CD4-positive, alpha-beta T cell (primary cell): Measurements from ENCODE around the gene C14orf180. TPM values are rescaled to one million over a fixed set of nuclear protein-coding genes. Genes with fewer than 3 reads are reported as not detected.

ENCODE experiments used
- ATAC-seq: fragments of 200-7000 bp; cut with Tn5 transposase; one replicate; pipeline ENCODE4 v1.10.0; 2022; ENCODE audit warnings: mild to moderate bottlenecking; ENCODE audit not compliant: poor library complexity
- CTCF ChIA-PET: fragments of 350-600 bp; sonication (Branson Sonifier 250); formaldehyde crosslinking; loops from one replicate; lab custom pipeline; 2021; ENCODE audit warnings: antibody characterized with exemption, inconsistent platforms; lab: Charles Lee
- POLR2A ChIA-PET: fragments of 350-600 bp; sonication (Branson Sonifier 250); formaldehyde crosslinking; loops from one replicate; lab custom pipeline; 2021; ENCODE audit warnings: antibody characterized with exemption, inconsistent platforms; lab: Charles Lee
- DNase-seq, 14 experiments: peaks; one replicate each; pipeline ENCODE4 v3.0.0-alpha.2; 2013 to 2020; ENCODE audit warnings: mixed read lengths in 2 of 14
- H3K27ac ChIP-seq, 2 donors: one replicate each; pipeline versions ENCODE4 v1.5.1 to v1.7.0; 2013; ENCODE audit warnings: low read length in 2 of 2, low read depth in 1 of 2, mild to moderate bottlenecking in 1 of 2
- H3K27me3 ChIP-seq, 2 experiments: 1 replicate in 1 of 2; 2 replicates in 1 of 2; pipeline versions ENCODE4 v1.6.1 to v1.7.0; 2013; ENCODE audit warnings: low read length in 2 of 2, control low read depth in 1 of 2, mild to moderate bottlenecking in 1 of 2, moderate library complexity in 1 of 2; ENCODE audit not compliant: insufficient read depth in 2 of 2, control insufficient read depth in 1 of 2
- H3K36me3 ChIP-seq: one replicate; pipeline ENCODE4 v1.6.1; 2013; ENCODE audit warnings: low read length, control low read depth; ENCODE audit not compliant: insufficient read depth
- H3K4me1 ChIP-seq: one replicate; pipeline ENCODE4 v1.6.1; 2013; ENCODE audit warnings: low read length, control low read depth; ENCODE audit not compliant: insufficient read depth
- H3K4me3 ChIP-seq: one replicate; pipeline ENCODE4 v1.5.1; 2013; ENCODE audit warnings: mild to moderate bottlenecking, low read length, moderate library complexity
- H3K9me3 ChIP-seq, 2 experiments: 1 replicate in 1 of 2; 2 replicates in 1 of 2; pipeline versions ENCODE4 v1.6.1 to v1.7.0; 2013; ENCODE audit warnings: low read length in 2 of 2, mild to moderate bottlenecking in 2 of 2, control low read depth in 1 of 2, moderate library complexity in 1 of 2; ENCODE audit not compliant: control insufficient read depth in 1 of 2, insufficient read depth in 1 of 2
- H3K27ac Mint-ChIP-seq: one replicate; pipeline ENCODE4 v1.8.0; 2020; ENCODE audit warnings: mixed read lengths
- H3K27me3 Mint-ChIP-seq: one replicate; pipeline ENCODE4 v1.8.0; 2021; ENCODE audit warnings: mixed read lengths
- H3K36me3 Mint-ChIP-seq: one replicate; pipeline ENCODE4 v1.8.0; 2021; ENCODE audit warnings: low read depth, mixed read lengths
- H3K4me1 Mint-ChIP-seq: one replicate; pipeline ENCODE4 v1.8.0; 2021; ENCODE audit warnings: low read depth, mixed read lengths
- H3K4me3 Mint-ChIP-seq: one replicate; pipeline ENCODE4 v1.8.0; 2020; ENCODE audit warnings: mild to moderate bottlenecking, mixed read lengths
- H3K9me3 Mint-ChIP-seq: one replicate; pipeline ENCODE4 v1.8.0; 2020; ENCODE audit warnings: mixed read lengths
- intact Hi-C, 2 experiments: fragments of 100-400 bp; cut with DNase I in 1 of 2; cut with micrococcal nuclease in 1 of 2; formaldehyde crosslinking; loops; one replicate each; pipeline versions ENCODE4 v1.15.1 to v1.9.0; 2023 to 2025; cut with DNase I, micrococcal nuclease
- total RNA-seq, 174 experiments: library from RNA in 2 of 174; stranded (reverse) in 2 of 174; gene quantifications; one replicate each; pipeline ENCODE4 v1.2.3 and lab custom pipeline; 2021 to 2026
- TF ChIP-seq, protein P1 (sequence below): fragments of 200-600 bp; IDR thresholded peaks from one replicate; pipeline ENCODE4 v1.8.0; 2022; ENCODE audit warnings: antibody characterized with exemption, mild to moderate bottlenecking

Gene C14orf180
- total RNA-seq, 2 experiments from 2014 or later, result not detected

DNA sequence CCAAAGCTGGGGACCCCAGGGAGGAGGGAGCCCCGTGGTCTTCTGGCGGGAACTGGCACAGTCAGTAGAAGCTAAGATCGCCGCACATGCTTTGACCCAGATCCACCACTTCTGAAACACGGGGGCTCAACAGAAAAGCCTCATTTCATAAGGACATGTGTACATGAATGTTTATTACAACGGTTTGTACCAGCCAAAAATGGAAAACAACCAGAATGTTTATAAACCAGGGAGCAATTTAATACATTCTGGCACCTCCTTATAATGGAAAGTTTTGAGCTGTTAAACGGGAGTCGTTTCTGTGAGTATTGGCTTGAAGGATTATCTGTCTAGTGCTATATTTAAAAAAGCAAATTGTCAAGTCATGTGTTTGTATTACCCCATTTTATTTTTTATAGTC is 32.3 kb downstream of the C14orf180 start:
- Mint-ChIP-seq H3K27me3 (peaks cover 56% of the 10 kb centered on the region), H3K36me3 (no peaks in the 10 kb centered on the region), H3K4me1 (no peaks in the 10 kb centered on the region), H3K4me3 (no peak overlapping the region), H3K9me3 (no peaks in the 10 kb centered on the region), H3K27ac (no peak overlapping the region)
- ChIA-PET CTCF (no interaction called here), POLR2A (no interaction called here)
- H3K4me3 ChIP-seq, result no peak overlapping the region
- H3K27ac ChIP-seq, result no peak overlapping the region
- no peaks in the 10 kb centered on the region for H3K9me3 ChIP-seq
- TF ChIP-seq, protein P1, sequence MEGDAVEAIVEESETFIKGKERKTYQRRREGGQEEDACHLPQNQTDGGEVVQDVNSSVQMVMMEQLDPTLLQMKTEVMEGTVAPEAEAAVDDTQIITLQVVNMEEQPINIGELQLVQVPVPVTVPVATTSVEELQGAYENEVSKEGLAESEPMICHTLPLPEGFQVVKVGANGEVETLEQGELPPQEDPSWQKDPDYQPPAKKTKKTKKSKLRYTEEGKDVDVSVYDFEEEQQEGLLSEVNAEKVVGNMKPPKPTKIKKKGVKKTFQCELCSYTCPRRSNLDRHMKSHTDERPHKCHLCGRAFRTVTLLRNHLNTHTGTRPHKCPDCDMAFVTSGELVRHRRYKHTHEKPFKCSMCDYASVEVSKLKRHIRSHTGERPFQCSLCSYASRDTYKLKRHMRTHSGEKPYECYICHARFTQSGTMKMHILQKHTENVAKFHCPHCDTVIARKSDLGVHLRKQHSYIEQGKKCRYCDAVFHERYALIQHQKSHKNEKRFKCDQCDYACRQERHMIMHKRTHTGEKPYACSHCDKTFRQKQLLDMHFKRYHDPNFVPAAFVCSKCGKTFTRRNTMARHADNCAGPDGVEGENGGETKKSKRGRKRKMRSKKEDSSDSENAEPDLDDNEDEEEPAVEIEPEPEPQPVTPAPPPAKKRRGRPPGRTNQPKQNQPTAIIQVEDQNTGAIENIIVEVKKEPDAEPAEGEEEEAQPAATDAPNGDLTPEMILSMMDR, result no peak
- DNase-seq (no peak), ATAC-seq (no peak)
- H3K36me3 ChIP-seq, result no peaks in the 10 kb centered on the region
- peaks cover 3 to 25% of the 10 kb centered on the region in 2 experiments for H3K27me3 ChIP-seq
- H3K4me1 ChIP-seq, result no peaks in the 10 kb centered on the region
- intact Hi-C loops, result no loop called here

DNA sequence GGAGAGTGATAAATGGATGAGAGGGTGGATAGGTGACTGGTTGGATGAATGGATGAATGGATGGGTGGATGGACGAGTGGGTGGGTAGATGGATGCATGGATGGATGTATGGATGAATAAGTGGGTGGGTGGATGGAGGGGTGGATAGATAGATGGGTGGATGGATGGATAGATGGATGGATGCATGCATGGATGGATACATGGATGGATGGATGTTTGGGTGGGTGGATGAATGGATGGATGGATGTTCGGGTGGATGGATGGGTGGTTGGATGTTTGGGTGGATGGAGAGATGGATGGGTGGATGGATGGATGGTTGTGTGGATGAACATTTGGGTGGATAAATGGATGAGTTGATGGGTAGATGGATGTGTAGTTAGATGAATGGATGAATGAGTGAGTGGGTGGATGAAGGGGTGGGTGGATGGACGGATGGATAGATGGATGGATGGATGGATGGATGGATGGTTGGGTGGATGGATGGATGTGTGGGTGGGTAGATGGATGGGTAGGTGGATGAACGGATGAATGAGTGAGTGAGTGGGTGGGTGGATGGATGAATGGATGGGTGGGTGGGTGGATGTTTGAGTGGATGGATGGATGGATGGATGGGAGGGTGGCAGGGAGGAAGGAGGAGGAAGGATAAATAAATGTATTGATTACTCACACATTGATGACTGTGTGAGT is 34.7 kb downstream of the C14orf180 start:
- no peaks in the 10 kb centered on the region for H3K36me3 Mint-ChIP-seq
- intact Hi-C loops, result no loop called here
- no peaks in the 10 kb centered on the region for H3K4me1 ChIP-seq
- H3K27me3 ChIP-seq, result peaks cover 13 to 41% of the 10 kb centered on the region in 2 experiments
- no peaks in the 10 kb centered on the region for H3K9me3 ChIP-seq
- ChIA-PET POLR2A (no interaction called here), CTCF (no interaction called here)
- H3K4me1 Mint-ChIP-seq, result no peaks in the 10 kb centered on the region
- TF ChIP-seq, protein P1, result no peak
- DNase-seq (no peak), ATAC-seq (no peak)
- H3K36me3 ChIP-seq, result no peaks in the 10 kb centered on the region
- H3K27me3 Mint-ChIP-seq, result peaks cover 51% of the 10 kb centered on the region
- no peak overlapping the region for H3K27ac ChIP-seq
- H3K4me3 Mint-ChIP-seq, result no peak overlapping the region
- no peak overlapping the region for H3K27ac Mint-ChIP-seq
- no peaks in the 10 kb centered on the region for H3K9me3 Mint-ChIP-seq
- no peak overlapping the region for H3K4me3 ChIP-seq

DNA sequence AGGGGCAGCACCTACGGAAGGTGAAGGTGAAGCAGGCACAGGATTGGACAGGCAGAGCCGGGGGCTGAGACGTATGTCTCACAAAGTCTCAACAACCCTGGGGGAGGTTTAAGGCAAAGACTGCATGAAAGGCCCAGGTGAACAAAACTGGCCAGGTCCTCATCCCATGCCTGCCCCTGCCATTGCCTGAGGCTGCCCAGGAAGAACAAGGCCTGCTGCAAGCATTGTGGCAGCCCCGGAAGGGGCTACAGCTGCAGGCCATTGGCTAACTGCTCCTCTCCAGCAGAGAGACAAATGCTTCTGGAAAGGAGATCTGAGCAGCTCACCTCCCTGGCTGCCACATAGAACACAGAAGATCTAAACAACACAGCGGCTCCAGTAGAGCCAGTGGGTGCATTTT is 45.4 kb downstream of the C14orf180 start:
- intact Hi-C loops, result no loop called here
- Histone ChIP-seq H3K27me3 (peaks cover 9 to 13% of the 10 kb centered on the region in 2 experiments), H3K27ac (no peak overlapping the region), H3K9me3 (peaks cover 20 to 37% of the 10 kb centered on the region in 2 experiments), H3K4me1 (no peaks in the 10 kb centered on the region), H3K4me3 (no peak overlapping the region), H3K36me3 (no peaks in the 10 kb centered on the region)
- TF ChIP-seq, protein P1, result no peak
- POLR2A ChIA-PET, result no interaction called here
- Mint-ChIP-seq H3K36me3 (peaks cover 4% of the 10 kb centered on the region), H3K27me3 (peaks cover 31% of the 10 kb centered on the region), H3K27ac (no peak overlapping the region), H3K9me3 (peaks cover 12% of the 10 kb centered on the region), H3K4me1 (no peaks in the 10 kb centered on the region), H3K4me3 (no peak overlapping the region)
- DNase-seq, result no peak
- CTCF ChIA-PET, result no interaction called here
- no peak for ATAC-seq
